IPS-18c (cell line): ENCODE data around the gene MDFIC2.
"Not testable (repeated sequence)": the region's sequence is repeated elsewhere in the genome, so short reads cannot be mapped to it uniquely, and the experiment has no call there.

Source experiments
- H3K4me3 ChIP-seq: 2 replicates; pipeline ENCODE4 v1.7.0; 2013; ENCODE audit warnings: low read depth, mild to moderate bottlenecking, low read length, moderate library complexity; ENCODE audit not compliant: insufficient read depth
- H3K9me3 ChIP-seq: one replicate; pipeline ENCODE4 v1.6.1; 2013; ENCODE audit warnings: mild to moderate bottlenecking, low read length, moderate library complexity; ENCODE audit not compliant: control insufficient read depth, insufficient read depth

The MDFIC2 gene

DNA sequence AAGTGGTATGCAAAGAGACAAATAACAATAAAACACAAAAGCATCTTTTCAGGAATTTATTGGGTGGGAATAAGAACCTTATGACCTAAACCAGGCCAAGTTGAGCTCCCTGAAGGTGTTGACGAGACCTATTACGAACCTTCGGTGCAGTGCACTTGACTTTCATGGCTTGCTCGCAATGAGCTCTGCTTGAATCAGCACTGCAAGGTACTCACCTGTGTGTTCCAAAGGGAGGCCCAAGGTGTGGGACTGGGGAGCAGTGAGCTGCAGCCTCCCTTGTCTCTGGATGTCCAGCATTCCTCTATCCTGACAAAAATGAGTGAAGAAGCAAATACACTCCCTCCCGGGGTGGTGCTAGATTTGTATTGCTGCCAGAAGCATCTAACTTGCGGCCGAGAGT is at the start of gene MDFIC2:
MDFIC2 (minus strand) TSS at position 303 of the 400 bp plus-strand sequence. CDS start 665 bp downstream, outside the sequence.
- H3K9me3 ChIP-seq, result no peaks in the 10 kb centered on the region
- no peak within 1 kb of the TSS for H3K4me3 ChIP-seq

DNA sequence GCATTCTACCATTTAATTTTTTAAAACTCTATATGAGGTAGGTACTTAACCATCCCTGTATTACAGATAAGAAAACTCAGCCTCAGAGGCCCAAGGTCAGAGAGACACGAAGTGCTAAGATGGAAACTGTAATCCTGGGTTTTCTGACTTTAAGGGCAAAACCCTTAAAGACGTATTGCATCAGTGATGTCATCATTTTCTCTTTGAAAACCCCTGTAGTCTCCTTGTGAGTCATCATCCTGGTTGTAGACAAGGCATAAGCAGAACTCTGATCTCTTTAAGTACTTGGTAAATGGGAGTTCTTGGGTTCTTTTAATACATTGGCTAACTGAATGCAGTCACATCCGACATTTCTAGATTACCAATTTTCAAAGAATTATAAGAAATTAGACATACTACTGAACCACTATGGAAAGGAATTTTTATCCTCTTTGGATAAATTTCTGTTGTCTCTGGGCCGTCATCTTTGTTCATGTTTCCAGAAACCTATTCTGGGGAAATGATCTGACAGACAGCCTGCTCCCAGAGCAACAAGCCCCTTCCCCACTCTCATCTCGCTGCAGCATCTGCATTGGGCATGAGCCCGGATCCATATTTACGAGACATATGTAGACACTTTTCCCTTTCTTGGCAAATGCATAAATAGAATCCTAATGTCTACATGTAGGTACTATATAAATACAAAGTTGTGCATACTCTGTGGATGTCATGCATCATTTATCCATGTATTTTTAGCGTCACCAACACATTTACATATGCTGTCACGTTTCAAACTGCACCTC is 48.7 kb upstream of the MDFIC2 start:
- Histone ChIP-seq H3K4me3 (no peak overlapping the region), H3K9me3 (no peaks in the 10 kb centered on the region)

GRCh38 chr3:70359711-70360110 is 47.3 kb upstream of the MDFIC2 start:
- no peak overlapping the region for H3K4me3 ChIP-seq
- no peaks in the 10 kb centered on the region for H3K9me3 ChIP-seq

DNA sequence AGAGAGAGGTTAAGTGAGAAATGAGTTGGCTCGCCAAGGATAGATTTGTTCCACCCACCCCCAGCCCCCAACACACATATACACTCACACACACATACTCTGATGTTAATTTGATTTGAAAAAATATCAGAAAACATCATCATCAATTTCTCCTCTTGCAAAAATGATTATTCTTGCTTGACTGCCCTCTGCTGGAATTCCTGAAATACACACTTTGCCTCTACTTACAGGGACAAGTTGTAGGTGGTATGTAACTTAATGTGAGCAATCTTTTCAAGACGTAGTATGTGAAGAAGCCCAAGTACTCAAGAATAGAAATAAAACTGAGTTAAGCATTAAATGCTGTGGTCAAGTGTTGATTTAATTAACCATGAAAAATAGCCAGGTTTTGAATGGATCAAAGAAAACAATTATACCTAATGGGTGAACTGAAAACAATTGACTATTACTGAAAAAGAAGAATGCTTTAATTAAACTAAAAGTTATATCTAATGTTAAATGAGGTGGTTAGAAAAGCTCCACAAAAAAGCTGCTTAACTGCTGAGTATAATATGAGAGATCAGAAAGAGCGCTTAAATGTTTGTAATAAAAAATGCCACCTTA is 46.6 kb upstream of the MDFIC2 start:
- H3K4me3 ChIP-seq, result no peak overlapping the region
- H3K9me3 ChIP-seq, result no peaks in the 10 kb centered on the region

- H3K4me3 ChIP-seq, result no peak overlapping the region
- H3K9me3 ChIP-seq, result no peaks in the 10 kb centered on the region
These were observed 39.8 kb upstream of the MDFIC2 start for GRCh38 chr3:70352215-70352614.

- no peak overlapping the region for H3K4me3 ChIP-seq
These were observed 29.7 kb upstream of the MDFIC2 start for GRCh38 chr3:70342149-70342548.

GRCh38 chr3:70336885-70337284 is 24.4 kb upstream of the MDFIC2 start:
- not testable (repeated sequence) for H3K4me3 ChIP-seq, H3K9me3 ChIP-seq

More at GRCh38 chr3:70342149-70342548, 29.7 kb upstream of the MDFIC2 start:
- H3K9me3 ChIP-seq, result no peaks in the 10 kb centered on the region

DNA sequence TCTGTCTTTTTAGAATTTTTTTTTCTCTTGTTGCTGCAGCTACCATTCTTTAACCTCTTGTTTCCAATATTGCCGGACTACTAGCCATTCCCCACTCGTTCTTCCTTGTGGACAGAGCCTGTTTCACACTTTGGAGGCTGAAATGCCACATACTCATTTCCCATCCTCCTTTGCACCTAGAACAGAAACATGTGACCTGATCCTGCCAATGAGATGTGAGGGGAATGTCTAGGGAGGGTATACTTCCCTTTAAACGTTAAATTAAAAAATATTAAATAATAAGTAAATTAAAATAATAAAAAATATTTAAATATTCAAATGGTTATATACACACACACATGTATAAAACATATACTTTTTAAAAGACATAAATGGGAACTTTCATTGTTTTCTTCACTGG is 20.6 kb upstream of the MDFIC2 start:
- H3K9me3 ChIP-seq, result no peaks in the 10 kb centered on the region
- H3K4me3 ChIP-seq, result no peak overlapping the region

DNA sequence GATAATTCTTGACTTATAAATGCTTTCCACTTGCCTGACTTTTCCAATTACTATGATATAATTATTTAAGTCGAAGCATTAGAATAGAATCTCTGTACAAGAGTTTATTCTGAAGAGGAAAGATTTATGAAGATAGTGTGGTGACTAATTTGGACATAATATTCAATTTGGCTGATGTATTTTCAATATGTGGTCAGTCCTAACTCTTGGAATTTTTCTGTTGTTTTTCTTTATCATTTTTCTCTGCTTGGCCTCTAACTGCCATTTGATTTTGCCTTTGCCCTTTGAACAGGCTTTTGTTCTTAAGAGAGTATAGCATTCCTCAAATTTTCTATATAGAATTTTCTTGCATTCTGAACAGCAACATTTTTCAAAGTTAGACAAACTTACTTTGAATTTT is 2.6 kb upstream of the MDFIC2 start:
- no peak overlapping the region for H3K4me3 ChIP-seq
- no peaks in the 10 kb centered on the region for H3K9me3 ChIP-seq

- no peak overlapping the region for H3K4me3 ChIP-seq
These were observed 1.6 kb downstream of the MDFIC2 start for GRCh38 chr3:70310809-70311208.

GRCh38 chr3:70309591-70309990 is 2.8 kb downstream of the MDFIC2 start:
- Histone ChIP-seq H3K4me3 (no peak overlapping the region), H3K9me3 (no peaks in the 10 kb centered on the region)

More at GRCh38 chr3:70310809-70311208, 1.6 kb downstream of the MDFIC2 start:
- no peaks in the 10 kb centered on the region for H3K9me3 ChIP-seq

DNA sequence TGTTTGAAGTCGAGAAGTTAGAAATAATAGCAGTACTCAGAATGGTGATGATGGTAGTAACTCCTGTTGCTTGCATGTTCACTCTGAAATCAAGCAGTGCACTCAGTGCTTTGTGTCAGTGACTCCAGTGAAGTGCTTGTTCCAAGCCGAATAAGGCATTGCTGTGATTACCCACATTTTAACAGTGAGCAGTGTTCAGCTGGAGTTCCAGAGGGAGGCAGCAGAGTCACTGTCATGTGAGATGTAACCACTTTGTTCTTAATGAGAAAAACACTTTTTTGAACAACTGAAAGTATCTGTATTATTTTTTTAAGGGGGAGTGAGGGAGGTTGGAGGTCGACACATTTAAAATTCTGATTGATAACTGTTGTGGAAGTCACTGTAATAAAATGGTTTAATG is 3.7 kb downstream of the MDFIC2 start:
- H3K9me3 ChIP-seq, result no peaks in the 10 kb centered on the region
- no peak overlapping the region for H3K4me3 ChIP-seq

GRCh38 chr3:70306736-70307135 is 5.7 kb downstream of the MDFIC2 start:
- H3K9me3 ChIP-seq, result no peaks in the 10 kb centered on the region
- H3K4me3 ChIP-seq, result no peak overlapping the region

- Histone ChIP-seq H3K9me3 (no peaks in the 10 kb centered on the region), H3K4me3 (no peak overlapping the region)
These were observed 14.1 kb downstream of the MDFIC2 start for GRCh38 chr3:70298385-70298784.

GRCh38 chr3:70291097-70291482 is 21.3 kb downstream of the MDFIC2 start:
- Histone ChIP-seq H3K4me3 (no peak overlapping the region), H3K9me3 (no peaks in the 10 kb centered on the region)

DNA sequence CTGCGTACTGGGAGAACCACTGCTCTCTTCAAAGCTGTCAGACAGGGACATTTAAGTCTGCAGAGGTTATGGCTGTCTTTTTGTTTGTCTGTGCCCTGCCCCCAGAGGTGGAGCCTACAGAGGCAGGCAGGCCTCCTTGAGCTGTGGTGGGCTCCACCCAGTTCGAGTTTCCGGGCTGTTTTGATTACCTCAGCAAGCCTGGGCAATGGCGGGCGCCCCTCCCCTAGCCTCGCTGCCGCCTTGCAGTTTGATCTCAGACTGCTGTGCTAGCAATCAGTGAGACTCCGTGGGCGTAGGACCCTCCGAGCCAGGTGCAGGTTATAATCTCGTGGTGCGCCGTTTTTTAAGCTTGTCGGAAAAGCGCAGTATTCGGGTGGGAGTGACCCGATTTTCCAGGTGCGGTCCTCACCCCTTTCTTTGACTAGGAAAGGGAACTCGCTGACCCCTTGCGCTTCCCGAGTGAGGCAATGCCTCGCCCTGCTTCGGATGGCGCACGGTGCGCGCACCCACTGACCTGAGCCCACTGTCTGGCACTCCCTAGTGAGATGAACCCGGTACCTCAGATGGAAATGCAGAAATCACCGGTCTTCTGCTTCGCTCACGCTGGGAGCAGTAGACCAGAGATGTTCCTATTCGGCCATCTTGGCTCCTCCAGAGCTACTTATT is 21.9 kb downstream of the MDFIC2 start:
- H3K4me3 ChIP-seq, H3K9me3 ChIP-seq: not testable (repeated sequence)

DNA sequence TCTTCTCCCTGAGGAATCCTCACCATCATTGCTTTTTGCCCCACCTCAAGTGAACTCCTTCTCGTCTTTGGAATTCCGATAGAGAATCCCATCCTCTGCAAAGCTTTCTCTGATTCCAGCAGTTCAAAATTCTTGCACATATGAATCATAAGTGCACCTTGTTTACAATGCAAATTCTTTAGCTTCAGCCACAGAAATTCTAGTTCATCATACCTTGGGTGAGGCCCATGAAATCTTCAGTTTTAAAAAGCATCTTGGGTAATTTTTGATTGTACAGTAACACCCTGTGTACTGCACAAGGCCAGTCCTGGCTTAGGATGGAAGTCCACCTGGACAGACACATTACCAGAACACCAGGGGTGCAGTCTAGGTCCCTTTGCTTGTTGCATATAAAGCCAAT is 30.8 kb downstream of the MDFIC2 start:
- Histone ChIP-seq H3K9me3 (no peaks in the 10 kb centered on the region), H3K4me3 (no peak overlapping the region)

GRCh38 chr3:70277304-70277703 is 35.1 kb downstream of the MDFIC2 start:
- no peak overlapping the region for H3K4me3 ChIP-seq
- no peaks in the 10 kb centered on the region for H3K9me3 ChIP-seq
